ENCODE measurements around the gene ETFA.

DNA sequence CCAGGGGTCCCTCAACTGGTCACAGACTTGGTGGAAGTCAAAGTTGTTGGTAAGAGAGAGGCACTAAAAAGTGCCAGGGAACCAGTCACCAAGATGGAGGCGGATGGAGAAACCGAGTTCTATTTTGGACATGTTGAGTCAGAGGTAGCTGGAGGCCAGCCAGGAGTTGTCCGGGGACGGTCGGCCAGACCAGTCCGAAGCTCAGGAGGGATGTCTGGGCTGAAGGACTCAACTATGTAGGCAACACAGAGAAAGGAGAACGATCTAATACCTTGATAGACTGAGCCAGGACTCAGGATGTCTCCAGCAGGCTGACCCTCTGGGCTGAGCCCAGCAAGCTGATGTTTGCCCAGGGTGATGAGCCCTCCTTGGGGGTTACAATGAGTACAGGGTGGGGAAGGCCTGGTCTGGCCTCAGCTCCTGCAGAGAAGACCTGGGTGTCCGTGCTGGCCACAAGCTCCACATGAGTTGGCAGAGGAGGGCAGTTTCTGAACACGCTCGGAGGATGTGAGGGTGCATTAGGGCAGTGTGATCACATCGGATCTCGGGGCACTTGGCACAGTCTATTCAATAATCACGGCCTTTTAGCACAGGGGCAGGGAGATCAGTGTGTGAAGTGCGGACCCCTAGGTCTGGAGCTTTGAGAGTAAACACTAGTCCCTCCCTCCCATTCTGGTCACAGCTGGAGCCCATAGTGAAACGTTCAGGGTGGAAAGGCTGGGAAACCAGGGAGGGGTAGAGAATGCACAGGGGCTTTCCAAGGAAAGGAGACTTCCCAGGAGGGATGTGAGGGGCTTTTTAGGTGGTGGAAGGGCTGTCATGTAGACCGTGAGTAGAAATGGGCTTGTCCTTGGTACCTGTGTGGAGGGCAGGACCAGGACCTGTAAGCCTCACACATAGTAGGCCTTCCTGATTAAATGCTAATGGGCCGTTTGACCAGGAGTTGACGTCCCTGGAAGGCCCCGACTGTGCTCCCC lies 111.9 kb downstream of the ETFA start:
- TF ChIP-seq, protein P1, sequence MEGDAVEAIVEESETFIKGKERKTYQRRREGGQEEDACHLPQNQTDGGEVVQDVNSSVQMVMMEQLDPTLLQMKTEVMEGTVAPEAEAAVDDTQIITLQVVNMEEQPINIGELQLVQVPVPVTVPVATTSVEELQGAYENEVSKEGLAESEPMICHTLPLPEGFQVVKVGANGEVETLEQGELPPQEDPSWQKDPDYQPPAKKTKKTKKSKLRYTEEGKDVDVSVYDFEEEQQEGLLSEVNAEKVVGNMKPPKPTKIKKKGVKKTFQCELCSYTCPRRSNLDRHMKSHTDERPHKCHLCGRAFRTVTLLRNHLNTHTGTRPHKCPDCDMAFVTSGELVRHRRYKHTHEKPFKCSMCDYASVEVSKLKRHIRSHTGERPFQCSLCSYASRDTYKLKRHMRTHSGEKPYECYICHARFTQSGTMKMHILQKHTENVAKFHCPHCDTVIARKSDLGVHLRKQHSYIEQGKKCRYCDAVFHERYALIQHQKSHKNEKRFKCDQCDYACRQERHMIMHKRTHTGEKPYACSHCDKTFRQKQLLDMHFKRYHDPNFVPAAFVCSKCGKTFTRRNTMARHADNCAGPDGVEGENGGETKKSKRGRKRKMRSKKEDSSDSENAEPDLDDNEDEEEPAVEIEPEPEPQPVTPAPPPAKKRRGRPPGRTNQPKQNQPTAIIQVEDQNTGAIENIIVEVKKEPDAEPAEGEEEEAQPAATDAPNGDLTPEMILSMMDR (IDR thresholded peaks at IDR 0.05; ENCODE audit: low read depth, low read length): no peak
- TF ChIP-seq EZH2phosphoT487 (IDR thresholded peaks at IDR 0.05; ENCODE audit: low read depth): no peak
